Smooth muscle cell (in vitro differentiated cells): Measurements from ENCODE around the gene RAPGEF2. TPM values are rescaled to one million over a fixed set of nuclear protein-coding genes. Genes with fewer than 3 reads are reported as not detected.

Experiments used
- DNase-seq: peaks from one replicate; lab custom pipeline; 2025; ENCODE audit not compliant: unreplicated experiment; lab: John Stamatoyannopoulos, UW
- H2AFZ ChIP-seq: fragments of 200-600 bp; sonication (generic); 2 replicates; pipeline ENCODE4 v1.6.0; 2016; ENCODE audit warnings: antibody characterized with exemption, low read depth, mild to moderate bottlenecking
- H3F3A ChIP-seq: fragments of 200-600 bp; sonication (generic); 2 replicates; pipeline ENCODE4 v1.6.0; 2017; ENCODE audit warnings: antibody characterized with exemption, low read depth
- H3K27ac ChIP-seq: fragments of 200-600 bp; sonication (generic); 2 replicates; pipeline ENCODE4 v1.5.1; 2016; ENCODE audit warnings: low read depth, mild to moderate bottlenecking
- H3K27me3 ChIP-seq: fragments of 200-600 bp; sonication (generic); 2 replicates; pipeline ENCODE4 v1.6.1; 2016; ENCODE audit warnings: low read depth, mild to moderate bottlenecking
- H3K36me3 ChIP-seq: fragments of 200-600 bp; sonication (generic); 2 replicates; pipeline ENCODE4 v1.5.1; 2016; ENCODE audit warnings: low read depth
- H3K4me1 ChIP-seq: fragments of 200-600 bp; sonication (generic); 2 replicates; pipeline ENCODE4 v1.5.1; 2016; ENCODE audit warnings: low read depth
- H3K4me2 ChIP-seq: fragments of 200-600 bp; sonication (generic); 2 replicates; pipeline ENCODE4 v1.6.0; 2016; ENCODE audit warnings: mild to moderate bottlenecking
- H3K4me3 ChIP-seq: fragments of 200-600 bp; sonication (generic); 2 replicates; pipeline ENCODE4 v1.5.1; 2016; ENCODE audit warnings: mild to moderate bottlenecking
- H3K79me2 ChIP-seq: fragments of 200-600 bp; sonication (generic); 2 replicates; pipeline ENCODE4 v1.6.0; 2016; ENCODE audit warnings: low read depth, mild to moderate bottlenecking
- H3K9ac ChIP-seq: fragments of 200-600 bp; sonication (generic); 2 replicates; pipeline ENCODE4 v1.6.0; 2016; ENCODE audit warnings: low read depth
- H3K9me3 ChIP-seq: fragments of 200-600 bp; sonication (generic); replicated peaks from 2 replicates; pipeline ENCODE4 v1.5.1; 2016; ENCODE audit warnings: low read depth
- H4K20me1 ChIP-seq: fragments of 200-600 bp; sonication (generic); 2 replicates; pipeline ENCODE4 v1.6.0; 2016; ENCODE audit warnings: low read depth
- WGBS: methylation state at CpG from one replicate; pipeline ENCODE4 v1.1.7; 2016; ENCODE audit warnings: low lambda C conversion rate; 5-methylcytosine and 5-hydroxymethylcytosine counted together
- polyA plus RNA-seq: library from polyadenylated mRNA; unstranded; fragments of >200 nt; fragmentation: Nextera tagmentation; extraction: Ambion mirVana; gene quantifications from 2 replicates; pipeline ENCODE4 v1.2.1, GENCODE V29; 2016
- total RNA-seq: library from RNA; depleted of rRNA; stranded (reverse); fragments of >200 nt; gene quantifications from 2 replicates; pipeline ENCODE4 v1.2.3, GENCODE V29; 2014
- TF ChIP-seq, protein P1 (sequence below): fragments of 200-600 bp; sonication (generic); IDR thresholded peaks from 2 replicates; pipeline ENCODE4 v1.5.1; 2017; ENCODE audit warnings: borderline replicate concordance, mild to moderate bottlenecking, antibody characterized with exemption; ENCODE audit not compliant: insufficient read depth, poor library complexity, severe bottlenecking

Gene RAPGEF2
- total and polyA plus RNA-seq, 2 experiments from 2014 or later, result 7.4 to 44.7 TPM

GRCh38 chr4:159383562-159383931 lies 280.7 kb downstream of the RAPGEF2 start:
- no peaks in the 10 kb centered on the region for H3K79me2 ChIP-seq
- TF ChIP-seq, protein P1, sequence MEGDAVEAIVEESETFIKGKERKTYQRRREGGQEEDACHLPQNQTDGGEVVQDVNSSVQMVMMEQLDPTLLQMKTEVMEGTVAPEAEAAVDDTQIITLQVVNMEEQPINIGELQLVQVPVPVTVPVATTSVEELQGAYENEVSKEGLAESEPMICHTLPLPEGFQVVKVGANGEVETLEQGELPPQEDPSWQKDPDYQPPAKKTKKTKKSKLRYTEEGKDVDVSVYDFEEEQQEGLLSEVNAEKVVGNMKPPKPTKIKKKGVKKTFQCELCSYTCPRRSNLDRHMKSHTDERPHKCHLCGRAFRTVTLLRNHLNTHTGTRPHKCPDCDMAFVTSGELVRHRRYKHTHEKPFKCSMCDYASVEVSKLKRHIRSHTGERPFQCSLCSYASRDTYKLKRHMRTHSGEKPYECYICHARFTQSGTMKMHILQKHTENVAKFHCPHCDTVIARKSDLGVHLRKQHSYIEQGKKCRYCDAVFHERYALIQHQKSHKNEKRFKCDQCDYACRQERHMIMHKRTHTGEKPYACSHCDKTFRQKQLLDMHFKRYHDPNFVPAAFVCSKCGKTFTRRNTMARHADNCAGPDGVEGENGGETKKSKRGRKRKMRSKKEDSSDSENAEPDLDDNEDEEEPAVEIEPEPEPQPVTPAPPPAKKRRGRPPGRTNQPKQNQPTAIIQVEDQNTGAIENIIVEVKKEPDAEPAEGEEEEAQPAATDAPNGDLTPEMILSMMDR, result no peak
- peak overlapping the region; percentile 93 for H3K27ac ChIP-seq
- peak overlapping the region; percentile 97 for H2AFZ ChIP-seq
- no peak for DNase-seq
- H3K9ac ChIP-seq, result peak overlapping the region; percentile 78
- peaks cover 4% of the 10 kb centered on the region for H3K9me3 ChIP-seq
- peaks cover 6% of the 10 kb centered on the region for H3F3A ChIP-seq
- H3K27me3 ChIP-seq, result no peaks in the 10 kb centered on the region
- no peaks in the 10 kb centered on the region for H3K36me3 ChIP-seq
- WGBS, result 58% methylated on average over 3 of the region's 3 CpGs
- no peak overlapping the region for H3K4me3 ChIP-seq
- no peaks in the 10 kb centered on the region for H4K20me1 ChIP-seq
- peaks cover 14% of the 10 kb centered on the region for H3K4me1 ChIP-seq
- peak overlapping the region; percentile 84 for H3K4me2 ChIP-seq

DNA sequence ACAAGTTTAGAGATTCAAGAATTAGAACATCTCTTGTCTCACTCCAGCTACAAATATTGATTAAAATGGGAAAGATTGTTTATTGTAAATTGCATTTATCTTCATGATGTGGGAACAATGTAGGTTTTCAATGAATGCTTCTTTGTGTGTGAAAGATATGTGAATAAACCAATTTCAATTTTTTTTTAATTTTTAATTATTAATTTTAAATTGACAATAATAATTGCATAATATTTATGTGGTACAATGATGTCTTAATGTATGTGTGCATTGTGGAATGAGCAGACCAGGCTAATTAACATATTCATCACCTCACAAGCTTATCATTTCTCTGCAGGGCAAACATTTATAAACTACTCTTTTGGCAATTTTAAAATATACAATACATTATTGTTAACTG lies 281.1 kb downstream of the RAPGEF2 start:
- no peak for DNase-seq
- peak overlapping the region; percentile 93 for H3K27ac ChIP-seq
- no peak overlapping the region for H2AFZ ChIP-seq
- H3F3A ChIP-seq, result peaks cover 6% of the 10 kb centered on the region
- no peak overlapping the region for H3K4me3 ChIP-seq
- H3K9ac ChIP-seq, result no peak overlapping the region
- H3K79me2 ChIP-seq, result no peaks in the 10 kb centered on the region
- TF ChIP-seq, protein P1, result no peak
- H3K9me3 ChIP-seq, result peaks cover 4% of the 10 kb centered on the region
- no peaks in the 10 kb centered on the region for H3K27me3 ChIP-seq
- H3K4me2 ChIP-seq, result no peak overlapping the region
- H3K36me3 ChIP-seq, result no peaks in the 10 kb centered on the region
- H4K20me1 ChIP-seq, result no peaks in the 10 kb centered on the region
- peaks cover 14% of the 10 kb centered on the region for H3K4me1 ChIP-seq

GRCh38 chr4:159384632-159385031 lies 281.8 kb downstream of the RAPGEF2 start:
- Histone ChIP-seq H3K9me3 (peaks cover 4% of the 10 kb centered on the region), H3K36me3 (no peaks in the 10 kb centered on the region), H3K9ac (no peak overlapping the region), H3F3A (peaks cover 6% of the 10 kb centered on the region), H3K4me3 (no peak overlapping the region), H2AFZ (no peak overlapping the region), H3K79me2 (no peaks in the 10 kb centered on the region), H3K4me2 (no peak overlapping the region), H3K27ac (no peak overlapping the region), H3K27me3 (no peaks in the 10 kb centered on the region), H4K20me1 (no peaks in the 10 kb centered on the region), H3K4me1 (peaks cover 14% of the 10 kb centered on the region)
- no peak for DNase-seq
- TF ChIP-seq, protein P1, result no peak

DNA sequence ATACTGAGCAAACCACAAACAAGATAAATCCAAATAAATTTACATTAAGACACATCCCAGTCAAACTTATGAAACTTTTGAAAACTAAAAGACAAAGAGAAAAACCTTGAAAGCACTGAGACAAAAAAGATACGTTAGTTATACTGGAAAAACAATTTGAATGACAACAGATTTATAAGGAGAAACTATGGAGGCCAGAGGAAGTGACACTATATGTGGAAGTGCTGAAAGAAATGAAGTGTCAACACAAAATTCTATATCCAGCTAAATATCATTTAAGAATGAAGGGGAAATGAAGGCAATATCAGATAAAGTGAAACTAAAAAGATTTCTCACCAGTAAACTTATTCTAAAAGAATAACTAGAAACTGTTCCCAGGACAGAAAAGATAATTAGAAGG lies 283.7 kb downstream of the RAPGEF2 start:
- no peaks in the 10 kb centered on the region for H3K27me3 ChIP-seq
- H3K4me1 ChIP-seq, result peaks cover 14% of the 10 kb centered on the region
- no peak overlapping the region for H3K4me2 ChIP-seq
- no peaks in the 10 kb centered on the region for H3K36me3 ChIP-seq
- no peaks in the 10 kb centered on the region for H3K79me2 ChIP-seq
- no peak overlapping the region for H3K27ac ChIP-seq
- peaks cover 9% of the 10 kb centered on the region for H3F3A ChIP-seq
- no peak for DNase-seq
- H4K20me1 ChIP-seq, result no peaks in the 10 kb centered on the region
- H2AFZ ChIP-seq, result no peak overlapping the region
- H3K9ac ChIP-seq, result no peak overlapping the region
- TF ChIP-seq, protein P1, result no peak
- peaks cover 4% of the 10 kb centered on the region for H3K9me3 ChIP-seq
- no peak overlapping the region for H3K4me3 ChIP-seq
- 95% methylated on average over 1 of the region's 1 CpG for WGBS
